Measurements from ENCODE around the gene CDC37.

The CDC37 gene

GRCh38 chr19:10364644-10365043 is 38.7 kb downstream of the CDC37 start:
- no peak for TF ChIP-seq CTCF (IDR thresholded peaks at IDR 0.05; ENCODE audit: low read depth, low read length)
- no peak overlapping the region for H3K4me3 ChIP-seq (ENCODE audit: low read depth, low read length)

DNA sequence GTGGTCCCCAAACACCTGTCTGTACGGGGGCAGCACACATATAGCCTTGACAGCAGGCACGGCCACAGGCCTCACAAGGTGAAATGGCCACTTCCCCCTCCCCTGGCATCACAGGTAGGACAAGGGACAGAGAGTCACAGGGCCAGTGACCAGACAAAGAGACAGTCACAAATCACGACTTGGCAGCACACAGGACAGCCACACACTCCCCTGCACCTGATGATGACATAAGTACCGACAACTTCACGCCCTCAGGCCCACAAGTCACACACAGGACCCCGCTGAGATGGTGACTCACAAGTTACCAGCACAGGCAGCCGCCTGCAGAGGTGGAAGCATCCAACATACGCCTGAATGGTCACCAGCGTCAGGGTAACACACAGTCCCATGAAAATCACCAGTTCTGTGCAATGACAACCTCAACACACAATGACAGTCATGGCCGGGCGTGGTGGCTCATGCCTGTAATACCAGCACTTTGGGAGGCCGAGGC is 39.5 kb downstream of the CDC37 start:
- no peak for TF ChIP-seq CTCF (IDR thresholded peaks at IDR 0.05; ENCODE audit: low read depth, low read length)
- H3K4me3 ChIP-seq (ENCODE audit: low read depth, low read length), result no peak overlapping the region

- no peak for TF ChIP-seq CTCF (IDR thresholded peaks at IDR 0.05; ENCODE audit: low read depth, low read length)
- no peak overlapping the region for H3K4me3 ChIP-seq (ENCODE audit: low read depth, low read length)
Observed at GRCh38 chr19:10362259-10362658, 41.1 kb downstream of the CDC37 start.

- TF ChIP-seq CTCF (IDR thresholded peaks at IDR 0.05; ENCODE audit: low read depth, low read length), result no peak
- H3K4me3 ChIP-seq (ENCODE audit: low read depth, low read length), result no peak overlapping the region
Observed at GRCh38 chr19:10361569-10362011, 41.8 kb downstream of the CDC37 start.

- H3K4me3 ChIP-seq (ENCODE audit: low read depth, low read length), result no peak overlapping the region
- no peak for TF ChIP-seq CTCF (IDR thresholded peaks at IDR 0.05; ENCODE audit: low read depth, low read length)
Observed at GRCh38 chr19:10356431-10356830, 46.9 kb downstream of the CDC37 start.

- H3K4me3 ChIP-seq (ENCODE audit: low read depth, low read length), result no peak overlapping the region
- TF ChIP-seq CTCF (IDR thresholded peaks at IDR 0.05; ENCODE audit: low read depth, low read length), result no peak
Observed at GRCh38 chr19:10353793-10354391, 49.5 kb downstream of the CDC37 start.

GRCh38 chr19:10352764-10353671 is 50.3 kb downstream of the CDC37 start:
- no peak for TF ChIP-seq CTCF (IDR thresholded peaks at IDR 0.05; ENCODE audit: low read depth, low read length)
- H3K4me3 ChIP-seq (ENCODE audit: low read depth, low read length), result no peak overlapping the region

All from WI38 (cell line).